Spinal cord (tissue), 4 donors: ENCODE measurements around the gene NUDT9. TPM values are rescaled to one million over a fixed set of nuclear protein-coding genes. Genes with fewer than 3 reads are reported as not detected.

Experiments used
- polyA plus RNA-seq, 2 donors: library from polyadenylated mRNA; unstranded; fragments of 120-200 nt; gene quantifications; one replicate each; pipeline ENCODE4 v1.2.1, GENCODE V29; 2013; ENCODE audit not compliant: insufficient read length in 2 of 2
- small RNA-seq: library from RNA; depleted of rRNA; stranded (forward); fragments of <200 nt; gene quantifications from one replicate; pipeline ENCODE3, GENCODE V24; 2014; ENCODE audit warnings: low replicate concordance
- total RNA-seq, 2 donors: library from RNA; depleted of rRNA in 1 of 2; stranded (reverse); fragments of 120-200 nt in 1 of 2; fragments of >200 nt in 1 of 2; gene quantifications; one replicate each; pipeline versions ENCODE4 v1.2.3 to v1.2.4, GENCODE V29; 2013 to 2014

Gene NUDT9
- total and polyA plus RNA-seq, 4 donors = 21.3 to 44.8 (median 31.3) TPM

Small RNAs within 50 kb of the gene (small RNA-seq; reads per million reads assigned to genes)
- not detected for gene RN7SL681P

Other genes with a start within 250 kb of the NUDT9 start
- gene KLHL8, start 202.0 kb upstream of the NUDT9 start, total RNA-seq = 10 to 100 TPM; 13.9 to 36.8 TPM
- 10 to 100 TPM; 15.2 to 18.7 TPM for gene KLHL8, start 202.0 kb upstream of the NUDT9 start, polyA plus RNA-seq
- 1 to 10 TPM in 1 of 2 donors, under 1 TPM in 1; 0.33 to 1.5 TPM for gene HSD17B13, start 99.7 kb upstream of the NUDT9 start, total RNA-seq
- gene HSD17B13, start 99.7 kb upstream of the NUDT9 start, polyA plus RNA-seq = 1 to 10 TPM in 1 of 2 donors, under 1 TPM in 1; 0.89 to 1.4 TPM
- gene HSD17B11, start 31.4 kb upstream of the NUDT9 start, total RNA-seq = 10 to 100 TPM; 33.3 to 59.5 TPM
- gene HSD17B11, start 31.4 kb upstream of the NUDT9 start, polyA plus RNA-seq = 10 to 100 TPM; 22.8 to 26.0 TPM
- 1,000 to 10,000 TPM; 1,228 to 1,361 TPM for gene SPARCL1, start 106.8 kb downstream of the NUDT9 start, total RNA-seq
- gene SPARCL1, start 106.8 kb downstream of the NUDT9 start, polyA plus RNA-seq = 1,000 to 10,000 TPM; 1,627 to 2,377 TPM
- under 1 TPM in 1 of 2 donors, not detected in 1; 0.06 TPM for gene DSPP, start 186.0 kb downstream of the NUDT9 start, total RNA-seq
- gene DSPP, start 186.0 kb downstream of the NUDT9 start, polyA plus RNA-seq = under 1 TPM; 0.05 to 0.06 TPM
- 1 to 10 TPM in 1 of 2 donors, under 1 TPM in 1; 0.39 to 4.3 TPM for gene DMP1, start 227.7 kb downstream of the NUDT9 start, total RNA-seq
- under 1 TPM; 0.12 to 0.16 TPM for gene DMP1, start 227.7 kb downstream of the NUDT9 start, polyA plus RNA-seq